Gastroesophageal sphincter (tissue), 3 donors: ENCODE measurements around the gene AGRP.

Source experiments
- CTCF ChIP-seq, 4 experiments: fragments of 200-600 bp in 2 of 4; fragments of 450-650 bp in 2 of 4; sonication (generic) in 1 of 4; IDR thresholded peaks; one replicate each; pipeline ENCODE4 v1.5.1; 2017 to 2019; ENCODE audit warnings: antibody characterized with exemption in 4 of 4, mild to moderate bottlenecking in 2 of 4, moderate library complexity in 2 of 4
- EP300 ChIP-seq: sonication (generic); formaldehyde crosslinking; IDR thresholded peaks from one replicate; pipeline ENCODE4 v1.6.1; 2017; ENCODE audit warnings: antibody characterized with exemption, mild to moderate bottlenecking

- TF ChIP-seq CTCF (IDR thresholded peaks at IDR 0.05) (no peak), EP300 (no peak)
These were observed 42.9 kb upstream of the AGRP start for GRCh38 chr16:67526149-67526791.
